GM21737 (cell line): ENCODE measurements around the gene HHEX.
A peak's percentile ranks its signal among the peaks of the same experiment; 100 is the strongest.
"Not testable (repeated sequence)": the region's sequence is repeated elsewhere in the genome, so short reads cannot be mapped to it uniquely, and the experiment has no call there.

Source experiments
- ATAC-seq: cut with Tn5 transposase; IDR thresholded peaks from one replicate; pipeline ENCODE4 v1.9.1; 2021; ENCODE audit warnings: mild to moderate bottlenecking, moderate library complexity; ENCODE audit not compliant: unreplicated experiment

Gene HHEX

DNA sequence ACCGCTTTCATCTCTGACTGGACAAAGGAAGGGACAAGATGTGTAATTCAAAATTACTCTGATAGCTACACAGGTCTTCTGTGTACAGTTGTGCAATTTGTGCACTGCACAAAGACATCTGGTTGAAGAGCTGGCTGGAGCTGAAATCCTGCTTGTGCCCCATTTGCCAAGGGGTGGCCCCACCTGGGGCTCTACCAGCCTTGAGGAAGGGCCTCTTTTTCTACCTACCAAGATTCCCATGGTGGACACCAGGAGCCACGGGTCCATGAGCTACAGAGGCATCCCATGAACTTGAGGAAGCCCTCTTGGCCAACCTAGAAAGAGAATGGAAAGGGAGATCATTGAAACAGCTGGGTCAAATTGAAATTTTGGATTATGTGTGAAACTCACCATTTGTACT, 43.2 kb downstream of the HHEX start:
- no peak for ATAC-seq

DNA sequence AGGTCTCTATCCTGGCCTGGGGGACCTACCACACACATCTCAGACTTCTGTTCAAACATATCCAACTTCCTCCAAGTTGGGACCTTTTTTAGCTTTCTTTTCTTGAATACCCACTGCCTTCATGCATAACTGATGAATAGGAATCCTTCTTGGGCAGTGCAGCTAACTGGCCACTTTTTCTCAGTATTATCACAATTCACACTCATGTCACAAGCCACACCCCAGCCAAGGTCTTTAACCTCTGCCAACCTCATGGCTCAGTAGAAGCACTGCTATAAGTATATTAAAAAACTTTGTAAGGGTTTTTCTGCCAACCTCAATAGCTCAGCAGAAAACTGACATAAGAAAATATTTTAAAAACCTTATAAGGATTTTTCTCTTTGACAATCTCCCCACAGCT, 44.5 kb downstream of the HHEX start:
- no peak for ATAC-seq

GRCh38 chr10:92735938-92736337, 46.2 kb downstream of the HHEX start:
- no peak for ATAC-seq

DNA sequence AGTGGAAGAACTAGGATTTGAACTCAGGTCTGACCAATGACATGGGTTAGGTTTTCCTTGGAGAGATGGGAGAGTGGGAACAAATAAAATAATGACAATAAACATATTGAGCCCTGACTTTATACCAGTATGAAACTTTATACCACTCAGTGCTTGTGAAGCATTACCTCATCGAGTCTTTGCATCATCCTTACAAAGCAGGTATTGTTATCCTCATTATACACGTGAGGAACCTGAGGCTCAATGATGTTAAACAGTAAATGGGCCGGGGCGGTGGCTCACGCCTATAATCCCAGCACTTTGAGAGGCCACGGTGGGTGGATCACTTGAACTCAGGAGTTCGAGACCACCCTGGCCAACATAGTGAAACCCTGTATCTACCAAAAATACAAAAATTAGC, 47.7 kb downstream of the HHEX start:
- no peak for ATAC-seq

DNA sequence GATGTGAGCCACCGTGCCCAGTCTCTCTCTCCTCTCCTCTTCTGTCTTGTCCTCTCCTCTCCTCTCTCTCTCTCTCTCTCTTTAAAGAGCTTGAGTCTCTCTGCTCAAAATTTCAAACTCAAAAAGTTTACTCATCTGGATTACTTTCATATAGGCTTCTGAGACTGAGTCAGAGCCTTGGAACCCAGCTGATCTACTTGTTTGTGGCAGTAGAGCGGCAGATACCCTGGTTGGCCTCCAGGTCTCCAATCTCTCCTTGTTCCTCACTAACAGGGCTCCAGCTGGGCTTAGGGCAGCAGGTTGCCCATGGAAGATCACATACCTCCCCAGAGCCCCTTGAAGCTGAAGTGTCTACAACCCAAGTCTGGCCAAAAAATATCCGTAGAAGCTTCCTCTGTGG, 51.0 kb downstream of the HHEX start:
- ATAC-seq = no peak

DNA sequence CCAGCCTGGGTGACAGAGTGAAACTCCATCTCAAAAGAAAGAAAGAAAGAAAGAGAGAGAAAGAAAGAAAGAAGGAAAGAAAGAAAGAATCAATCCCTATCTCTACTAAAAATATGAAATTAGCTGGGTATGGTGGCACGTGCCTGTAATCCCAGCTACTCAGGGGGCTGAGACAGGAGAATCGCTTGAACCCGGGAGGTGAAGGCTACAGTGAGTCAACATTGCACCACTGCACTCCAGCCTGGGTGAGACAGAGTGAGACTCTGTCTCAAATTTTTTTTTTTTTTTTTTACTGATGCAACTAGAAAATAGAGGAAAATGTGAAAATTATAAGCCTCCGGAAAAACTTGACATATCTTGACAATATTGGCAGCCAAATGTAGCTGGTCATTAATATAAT, 52.0 kb downstream of the HHEX start:
- not testable (repeated sequence) for ATAC-seq

DNA sequence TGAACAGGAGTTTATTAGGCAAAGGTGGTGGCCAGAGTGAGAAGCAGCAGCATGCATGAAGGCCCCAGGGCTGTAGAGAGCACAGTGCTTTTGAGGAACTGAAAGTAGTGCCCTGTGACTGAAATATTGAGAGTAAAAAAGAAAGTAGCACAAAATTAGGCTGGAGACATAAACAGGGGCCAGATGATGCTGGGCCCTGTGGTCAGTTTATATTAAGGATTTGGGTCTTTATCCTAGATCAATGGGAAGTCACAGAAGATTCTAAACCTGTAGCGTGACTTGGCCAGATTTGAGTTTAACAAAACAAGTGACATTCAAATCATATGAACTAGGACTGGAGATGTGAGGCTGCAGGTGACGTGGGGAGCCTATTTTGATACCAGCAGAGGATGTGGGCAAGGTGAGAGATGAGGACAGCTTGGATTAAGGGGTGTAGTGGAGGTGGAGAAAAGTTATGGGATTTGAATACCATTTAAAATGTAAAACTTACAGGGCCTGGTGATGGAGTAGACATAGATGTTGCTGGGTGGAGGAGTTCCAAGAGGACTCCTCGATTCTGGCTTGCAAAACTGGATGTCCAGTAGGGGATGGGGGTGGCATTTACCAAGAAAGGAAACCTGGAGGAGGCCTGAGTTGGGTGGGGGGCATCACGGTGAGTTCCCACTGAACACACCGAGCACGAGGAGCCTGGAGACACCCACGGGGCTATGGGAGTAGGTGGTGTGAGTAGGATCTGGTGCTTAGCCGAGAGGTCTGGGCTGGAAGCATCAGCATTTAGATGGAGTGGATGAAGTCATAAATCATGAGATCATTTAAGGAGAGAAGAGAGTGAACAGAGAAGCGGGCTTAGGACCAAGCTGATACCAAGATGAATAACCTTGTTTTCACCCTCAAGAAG, 52.8 kb downstream of the HHEX start:
- ATAC-seq = peak; percentile 94
